ENCODE data around the gene BID. TPM values are rescaled to one million over a fixed set of nuclear protein-coding genes. Genes with fewer than 3 reads are reported as not detected.
A peak's percentile ranks its signal among the peaks of the same experiment; 100 is the strongest.

The BID gene
- total and polyA plus RNA-seq, 2 of the 8 experiments (the other 6 are each of a cell fraction or from before 2014, with no cell fraction given) = 39.3 to 114 TPM

DNA sequence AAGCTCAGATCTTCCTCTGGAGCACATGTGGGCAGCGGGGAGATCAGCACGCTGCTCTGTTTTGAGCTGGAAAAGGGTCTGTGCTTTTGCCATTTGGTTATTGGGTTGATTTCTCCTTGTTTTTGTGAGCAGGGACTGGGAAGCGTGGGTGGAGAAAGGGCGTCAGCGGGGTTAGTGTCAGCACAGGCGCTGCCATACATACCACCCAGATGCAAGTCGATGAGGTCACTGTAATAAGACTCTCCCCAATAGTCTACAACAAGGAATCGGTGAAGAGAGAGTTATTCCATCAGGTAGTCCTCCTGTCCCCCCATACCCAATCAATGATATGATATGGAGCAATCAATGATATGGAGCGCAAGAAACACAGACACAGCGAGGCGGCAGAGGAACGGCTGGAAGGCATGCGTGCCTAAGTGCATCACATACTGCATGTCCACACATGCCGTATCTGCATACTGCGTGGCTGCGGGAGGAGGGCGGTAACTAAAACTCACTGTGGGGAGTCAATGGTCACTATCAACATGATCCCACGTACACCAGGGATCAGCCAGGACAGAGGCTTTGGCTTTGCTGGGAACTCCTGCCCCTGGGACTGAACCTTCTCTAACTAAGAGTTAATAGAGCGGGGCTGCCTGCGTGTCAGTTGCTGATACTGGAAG lies 29.5 kb upstream of the BID start:
- no peak overlapping the region for H2AK5ac ChIP-seq (ENCODE audit: low read depth, low read length)
- H4K8ac ChIP-seq (ENCODE audit: extremely low read depth, insufficient read depth, low read length) = no peak overlapping the region
- H2BK120ac ChIP-seq (replicated peaks; ENCODE audit: low read depth, low read length) = no peak overlapping the region
- H2BK12ac ChIP-seq (ENCODE audit: low read depth, low read length) = no peak overlapping the region
- H3K23ac ChIP-seq (ENCODE audit: insufficient read length) = no peak overlapping the region
- H3K79me2 ChIP-seq (ENCODE audit: control insufficient read depth in 1 of 2, insufficient read depth in 2 of 2, low read length in 2 of 2) = no peaks in the 10 kb centered on the region
- H4K5ac ChIP-seq (ENCODE audit: insufficient read length, low read depth, low read length) = no peak overlapping the region
- no peaks in the 10 kb centered on the region for H3K27me3 ChIP-seq (replicated peaks in 1 of 4; ENCODE audit: control insufficient read depth in 3 of 4, extremely low read depth in 1 of 4, insufficient read depth in 3 of 4, low read length in 3 of 4)
- H3K56ac ChIP-seq (replicated peaks; ENCODE audit: insufficient read length, low read depth, low read length) = no peak overlapping the region
- TF ChIP-seq GABPA (IDR thresholded peaks at IDR 0.05; ENCODE audit: borderline replicate concordance, insufficient read depth, low read length) (no peak), RFX5 (IDR thresholded peaks at IDR 0.05; ENCODE audit: borderline replicate concordance, low read depth, low read length) (no peak)
- H2BK20ac ChIP-seq (ENCODE audit: low read length) = no peak overlapping the region
- H3K4me1 ChIP-seq (replicated peaks in 1 of 4; ENCODE audit: control insufficient read depth in 3 of 4, insufficient read depth in 4 of 4, low read length in 3 of 4) = peaks cover 0 to 3% (median 0%) of the 10 kb centered on the region in 4 experiments; a peak in 3 of 7 replicates
- H3K14ac ChIP-seq (ENCODE audit: insufficient read length) = no peak overlapping the region
- DNase-seq (ENCODE audit: low read depth in 1 of 2, low spot score in 2 of 2) (no peak), FAIRE-seq (no peak)
- no peak overlapping the region for H3K18ac ChIP-seq (ENCODE audit: extremely low read depth, low read length)
- no peaks in the 10 kb centered on the region for H3K23me2 ChIP-seq (ENCODE audit: low read depth, low read length)
- H3K4me3 ChIP-seq (ENCODE audit: extremely low read depth in 1 of 4, insufficient read depth in 2 of 4, low read depth in 3 of 4, low read length in 4 of 4) = no peak overlapping the region
- no peak overlapping the region for H3K9ac ChIP-seq (replicated peaks in 1 of 4; ENCODE audit: extremely low read depth in 1 of 4, low read depth in 3 of 4, low read length in 3 of 4)
- 90% methylated on average over 20 of the region's 20 CpGs; no CpG with 5 or more reads in 1 of the 2 experiments for WGBS, 2 experiments (ENCODE audit: extremely low coverage in 1 of 2, insufficient coverage in 1 of 2, insufficient read length in 1 of 2, insufficient replicate concordance in 2 of 2, low coverage in 1 of 2, low lambda C conversion rate in 2 of 2, missing lambda C conversion rate in 1 of 2)
- no peak overlapping the region for H3K4me2 ChIP-seq (ENCODE audit: insufficient read depth in 1 of 2, low read depth in 2 of 2, low read length in 2 of 2)
- H3K4ac ChIP-seq (replicated peaks; ENCODE audit: insufficient read length, low read depth, low read length) = no peak overlapping the region
- H4K20me1 ChIP-seq (replicated peaks in 1 of 2; ENCODE audit: control insufficient read depth in 1 of 2, insufficient read depth in 2 of 2, low read length in 2 of 2) = peaks cover 0 to 2% of the 10 kb centered on the region in 2 experiments
- no peak overlapping the region for H4K91ac ChIP-seq (replicated peaks; ENCODE audit: insufficient read length, low read length)
- H3K9me3 ChIP-seq (ENCODE audit: insufficient read depth in 2 of 2, low read depth in 1 of 2, low read length in 1 of 2) = no peaks in the 10 kb centered on the region
- 0 out of 2 replicates have a peak overlapping the region, but pooled peaks have one; percentile 21 for H2BK5ac ChIP-seq (ENCODE audit: low read depth, low read length)
- H2BK15ac ChIP-seq (ENCODE audit: low read length) = no peak overlapping the region
- no peak overlapping the region for H3K27ac ChIP-seq (ENCODE audit: low read depth, low read length)
- CTCF ChIA-PET (ENCODE audit: partially characterized antibody) = interaction anchor here (0.6 to 11.3 kb wide), 7 partner anchors 15 to 272 kb away, joined by 3 to 115 read pairs (median 4); no protein-coding TSS in a partner anchor
- no peak overlapping the region for H2AFZ ChIP-seq (ENCODE audit: low read length)
- H3K36me3 ChIP-seq (ENCODE audit: control insufficient read depth in 2 of 4, insufficient read depth in 4 of 4, low read length in 3 of 4) = peaks cover 0 to 4% (median 0%) of the 10 kb centered on the region in 4 experiments; a peak in 1 of 8 replicates
- H3K79me1 ChIP-seq (ENCODE audit: low read depth, low read length) = no peaks in the 10 kb centered on the region
- POLR2A ChIA-PET (ENCODE audit: partially characterized antibody) = interaction anchor here (0.8 kb wide), 1 partner anchor 30 kb away, joined by 3 read pairs; no protein-coding TSS in a partner anchor
